Suprapubic skin (tissue), 4 donors: ENCODE measurements around the gene PLAAT2. TPM values are rescaled to one million over a fixed set of nuclear protein-coding genes. Genes with fewer than 3 reads are reported as not detected.
"Not testable (repeated sequence)": the region's sequence is repeated elsewhere in the genome, so short reads cannot be mapped to it uniquely, and the experiment has no call there.

Experiments used
- DNase-seq, 2 donors: peaks; one replicate each; pipeline ENCODE4 v3.0.0-alpha.2; 2019; ENCODE audit warnings: low spot score in 2 of 2
- H3K27ac ChIP-seq: fragments of 200-600 bp; sonication (generic); one replicate; pipeline ENCODE4 v1.5.1; 2019
- H3K27me3 ChIP-seq: fragments of 200-600 bp; sonication (generic); one replicate; pipeline ENCODE4 v1.5.1; 2019
- H3K36me3 ChIP-seq: fragments of 200-600 bp; sonication (generic); one replicate; pipeline ENCODE4 v1.5.1; 2019
- H3K4me1 ChIP-seq: fragments of 200-600 bp; sonication (generic); one replicate; pipeline ENCODE4 v1.5.1; 2019
- H3K4me3 ChIP-seq: fragments of 200-600 bp; sonication (generic); one replicate; pipeline ENCODE4 v1.5.1; 2019; ENCODE audit warnings: mild to moderate bottlenecking
- H3K9me3 ChIP-seq: fragments of 200-600 bp; sonication (generic); one replicate; pipeline ENCODE4 v1.5.1; 2019
- EP300 ChIP-seq: sonication (generic); formaldehyde crosslinking; IDR thresholded peaks from one replicate; pipeline ENCODE4 v1.6.1; 2017; ENCODE audit warnings: antibody characterized with exemption
- POLR2A ChIP-seq, 2 donors: fragments of 450-650 bp; IDR thresholded peaks; one replicate each; pipeline ENCODE4 v1.6.1; 2017; ENCODE audit warnings: antibody characterized with exemption in 2 of 2, mild to moderate bottlenecking in 2 of 2, moderate library complexity in 2 of 2
- POLR2AphosphoS5 ChIP-seq, 3 donors: sonication (generic); formaldehyde crosslinking; IDR thresholded peaks; one replicate each; pipeline ENCODE4 v1.6.1; 2017; ENCODE audit warnings: antibody characterized with exemption in 3 of 3
- WGBS: methylation state at CpG from one replicate; pipeline ENCODE4 v1.1.5; 2018; 5-methylcytosine and 5-hydroxymethylcytosine counted together
- total RNA-seq, 4 donors: library from RNA; depleted of rRNA; stranded (reverse); fragments of >200 nt; gene quantifications; one replicate each; pipeline ENCODE4 v1.1.0, GENCODE V29; 2016
- TF ChIP-seq, protein P1 (sequence below), 2 donors: fragments of 200-600 bp in 1 of 2; fragments of 450-650 bp in 1 of 2; sonication (generic) in 1 of 2; IDR thresholded peaks; one replicate each; pipeline ENCODE4 v1.5.1; 2016 to 2019; ENCODE audit warnings: antibody characterized with exemption in 2 of 2, mild to moderate bottlenecking in 1 of 2, moderate library complexity in 1 of 2

PLAAT2 gene
- total RNA-seq, 4 donors from 2014 or later, result not detected

DNA sequence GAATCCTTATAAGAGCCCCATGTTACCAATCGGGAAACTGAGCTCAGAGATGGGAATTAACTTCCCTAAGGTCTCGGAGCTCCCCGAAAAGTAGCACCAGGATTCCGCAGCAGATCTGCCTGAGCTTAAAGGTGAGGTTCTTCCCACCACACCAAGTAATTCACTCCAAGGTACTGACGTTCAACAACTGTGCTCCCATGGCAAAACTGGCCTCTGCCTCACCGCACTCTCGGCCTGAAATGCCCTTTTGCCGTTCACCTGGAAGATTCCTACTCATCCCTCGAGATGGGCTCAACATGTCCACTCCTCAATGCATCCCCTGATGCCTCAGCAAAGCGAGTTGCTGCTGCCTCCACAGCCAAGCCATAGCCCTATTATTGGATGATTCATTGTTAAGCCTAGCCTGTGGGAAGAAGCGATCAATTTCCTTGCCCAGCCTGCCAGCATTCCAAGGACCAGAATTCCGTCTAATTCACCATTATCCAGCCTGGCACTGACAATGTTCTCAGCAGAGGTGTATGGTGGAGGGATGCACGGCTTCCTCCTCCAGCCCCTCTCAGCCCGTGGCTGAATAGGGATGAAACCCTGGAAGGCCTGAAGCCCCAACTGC lies 46.9 kb upstream of the PLAAT2 start:
- no peak for TF ChIP-seq POLR2AphosphoS5 (IDR thresholded peaks at IDR 0.05)
- no peak for TF ChIP-seq POLR2A (IDR thresholded peaks at IDR 0.05)
- Histone ChIP-seq H3K4me3 (no peak overlapping the region), H3K9me3 (no peaks in the 10 kb centered on the region), H3K36me3 (no peaks in the 10 kb centered on the region), H3K27ac (peak overlapping the region; percentile 45), H3K4me1 (peaks cover 44% of the 10 kb centered on the region), H3K27me3 (no peaks in the 10 kb centered on the region)
- peak; percentile 40 to 67 for DNase-seq
- 85% methylated on average over 14 of the region's 14 CpGs for WGBS

DNA sequence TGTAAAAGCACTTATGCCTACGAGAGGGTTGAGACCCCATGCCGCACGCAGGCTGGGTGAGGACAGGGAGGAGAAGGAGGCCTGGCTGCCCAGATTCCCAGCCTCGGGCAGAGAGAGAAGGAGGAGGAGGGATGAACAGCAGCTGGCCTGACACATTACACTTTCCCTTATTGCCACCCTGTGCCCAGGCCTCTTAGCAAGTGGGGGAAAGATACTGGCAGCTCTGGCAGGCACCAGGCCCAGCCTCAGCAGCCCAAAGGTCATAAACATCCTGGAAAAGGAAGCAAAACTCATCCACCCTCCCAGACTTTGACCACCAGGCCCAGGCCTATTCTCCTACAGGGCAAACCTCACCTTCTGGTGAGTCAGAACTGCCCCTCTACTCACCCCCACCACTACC lies 46.4 kb upstream of the PLAAT2 start:
- DNase-seq, result peak; percentile 28 to 48
- Histone ChIP-seq H3K27me3 (no peaks in the 10 kb centered on the region), H3K36me3 (no peaks in the 10 kb centered on the region), H3K4me1 (peaks cover 42% of the 10 kb centered on the region), H3K27ac (no peak overlapping the region), H3K9me3 (no peaks in the 10 kb centered on the region), H3K4me3 (no peak overlapping the region)
- WGBS, result 70% methylated on average over 4 of the region's 4 CpGs
- TF ChIP-seq EP300 (no peak), POLR2A (IDR thresholded peaks at IDR 0.05) (no peak), POLR2AphosphoS5 (IDR thresholded peaks at IDR 0.05) (no peak)

DNA sequence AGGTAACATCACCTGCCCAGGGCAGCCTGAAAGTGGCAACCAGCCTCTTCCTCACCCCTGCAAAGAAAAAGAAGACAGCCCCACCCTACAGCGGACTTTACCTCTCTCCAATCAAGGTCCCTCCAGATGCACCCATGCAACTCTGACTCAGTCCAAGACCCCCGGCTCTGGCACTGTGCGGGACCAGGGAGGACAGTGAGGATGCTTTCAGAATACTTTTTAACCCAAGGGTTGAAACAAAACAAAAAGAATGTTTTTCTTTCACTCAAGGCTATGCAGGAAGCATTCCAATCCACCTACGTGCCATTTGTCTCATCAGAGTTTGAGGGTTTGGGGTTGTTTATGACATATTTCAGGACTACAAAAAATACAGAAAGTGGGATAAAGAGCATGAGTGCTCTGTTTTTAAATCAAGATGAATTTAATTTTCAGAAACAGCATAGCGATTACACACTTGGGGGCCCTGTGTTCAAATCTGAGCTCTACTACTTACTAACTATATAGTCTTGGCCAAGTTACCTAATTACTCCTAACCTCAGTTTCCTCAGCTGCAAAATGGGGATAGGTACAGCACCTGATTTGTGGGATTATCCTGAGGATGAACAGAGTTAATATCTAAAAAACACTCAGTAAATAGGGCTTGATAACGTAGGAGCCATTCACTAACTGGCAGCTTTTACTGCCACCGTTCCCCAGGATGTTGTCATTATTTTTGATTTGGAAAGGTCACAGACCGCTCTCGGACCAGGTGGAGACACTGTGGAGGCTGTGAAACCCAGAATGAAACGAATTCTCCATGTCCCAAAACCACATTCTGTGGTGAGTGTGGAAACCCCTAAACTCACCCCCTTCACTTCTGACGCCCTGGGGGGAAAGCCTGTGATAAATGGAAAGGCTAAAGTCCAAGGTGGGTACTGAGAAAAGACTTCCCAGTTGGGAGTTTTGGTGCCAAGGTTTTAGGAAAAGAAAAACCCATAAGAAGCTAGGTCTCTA lies 45.5 kb upstream of the PLAAT2 start:
- Histone ChIP-seq H3K4me3 (no peak overlapping the region), H3K9me3 (no peaks in the 10 kb centered on the region), H3K27ac (no peak overlapping the region), H3K27me3 (no peaks in the 10 kb centered on the region), H3K4me1 (peaks cover 36% of the 10 kb centered on the region), H3K36me3 (no peaks in the 10 kb centered on the region)
- WGBS, result 72% methylated on average over 11 of the region's 11 CpGs
- TF ChIP-seq POLR2A (IDR thresholded peaks at IDR 0.05) (no peak), POLR2AphosphoS5 (IDR thresholded peaks at IDR 0.05) (no peak), EP300 (no peak)
- TF ChIP-seq, protein P1, sequence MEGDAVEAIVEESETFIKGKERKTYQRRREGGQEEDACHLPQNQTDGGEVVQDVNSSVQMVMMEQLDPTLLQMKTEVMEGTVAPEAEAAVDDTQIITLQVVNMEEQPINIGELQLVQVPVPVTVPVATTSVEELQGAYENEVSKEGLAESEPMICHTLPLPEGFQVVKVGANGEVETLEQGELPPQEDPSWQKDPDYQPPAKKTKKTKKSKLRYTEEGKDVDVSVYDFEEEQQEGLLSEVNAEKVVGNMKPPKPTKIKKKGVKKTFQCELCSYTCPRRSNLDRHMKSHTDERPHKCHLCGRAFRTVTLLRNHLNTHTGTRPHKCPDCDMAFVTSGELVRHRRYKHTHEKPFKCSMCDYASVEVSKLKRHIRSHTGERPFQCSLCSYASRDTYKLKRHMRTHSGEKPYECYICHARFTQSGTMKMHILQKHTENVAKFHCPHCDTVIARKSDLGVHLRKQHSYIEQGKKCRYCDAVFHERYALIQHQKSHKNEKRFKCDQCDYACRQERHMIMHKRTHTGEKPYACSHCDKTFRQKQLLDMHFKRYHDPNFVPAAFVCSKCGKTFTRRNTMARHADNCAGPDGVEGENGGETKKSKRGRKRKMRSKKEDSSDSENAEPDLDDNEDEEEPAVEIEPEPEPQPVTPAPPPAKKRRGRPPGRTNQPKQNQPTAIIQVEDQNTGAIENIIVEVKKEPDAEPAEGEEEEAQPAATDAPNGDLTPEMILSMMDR (IDR thresholded peaks at IDR 0.05), result no peak
- peak; percentile 23 to 40 for DNase-seq

DNA sequence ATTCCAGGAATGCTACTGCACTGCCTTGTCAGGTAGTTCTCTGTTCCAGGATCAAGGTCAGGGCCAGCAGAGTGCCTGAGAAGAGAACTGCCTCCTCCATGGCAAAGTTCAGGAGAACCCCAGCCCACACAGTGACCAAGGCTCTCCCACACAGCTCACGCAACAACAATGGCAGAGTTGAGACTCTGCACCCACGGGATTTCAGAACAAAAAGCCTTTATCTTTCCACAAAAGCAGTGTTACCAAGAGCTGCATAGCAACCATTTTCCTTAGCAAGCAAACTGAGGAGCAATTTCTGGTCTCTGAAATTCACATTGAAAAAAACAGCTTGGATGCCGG lies 40.0 kb upstream of the PLAAT2 start:
- no peaks in the 10 kb centered on the region for H3K27me3 ChIP-seq
- H3K9me3 ChIP-seq, result no peaks in the 10 kb centered on the region
- H3K4me3 ChIP-seq, result no peak overlapping the region
- H3K4me1 ChIP-seq, result no peaks in the 10 kb centered on the region
- no peak for TF ChIP-seq EP300
- no peak for TF ChIP-seq POLR2AphosphoS5 (IDR thresholded peaks at IDR 0.05)
- TF ChIP-seq, protein P1 (IDR thresholded peaks at IDR 0.05), result no peak
- TF ChIP-seq POLR2A (IDR thresholded peaks at IDR 0.05), result no peak
- 59% methylated on average over 3 of the region's 3 CpGs for WGBS
- H3K36me3 ChIP-seq, result no peaks in the 10 kb centered on the region
- no peak overlapping the region for H3K27ac ChIP-seq
- peak in 1 of 2 donors; percentile 26 for DNase-seq

DNA sequence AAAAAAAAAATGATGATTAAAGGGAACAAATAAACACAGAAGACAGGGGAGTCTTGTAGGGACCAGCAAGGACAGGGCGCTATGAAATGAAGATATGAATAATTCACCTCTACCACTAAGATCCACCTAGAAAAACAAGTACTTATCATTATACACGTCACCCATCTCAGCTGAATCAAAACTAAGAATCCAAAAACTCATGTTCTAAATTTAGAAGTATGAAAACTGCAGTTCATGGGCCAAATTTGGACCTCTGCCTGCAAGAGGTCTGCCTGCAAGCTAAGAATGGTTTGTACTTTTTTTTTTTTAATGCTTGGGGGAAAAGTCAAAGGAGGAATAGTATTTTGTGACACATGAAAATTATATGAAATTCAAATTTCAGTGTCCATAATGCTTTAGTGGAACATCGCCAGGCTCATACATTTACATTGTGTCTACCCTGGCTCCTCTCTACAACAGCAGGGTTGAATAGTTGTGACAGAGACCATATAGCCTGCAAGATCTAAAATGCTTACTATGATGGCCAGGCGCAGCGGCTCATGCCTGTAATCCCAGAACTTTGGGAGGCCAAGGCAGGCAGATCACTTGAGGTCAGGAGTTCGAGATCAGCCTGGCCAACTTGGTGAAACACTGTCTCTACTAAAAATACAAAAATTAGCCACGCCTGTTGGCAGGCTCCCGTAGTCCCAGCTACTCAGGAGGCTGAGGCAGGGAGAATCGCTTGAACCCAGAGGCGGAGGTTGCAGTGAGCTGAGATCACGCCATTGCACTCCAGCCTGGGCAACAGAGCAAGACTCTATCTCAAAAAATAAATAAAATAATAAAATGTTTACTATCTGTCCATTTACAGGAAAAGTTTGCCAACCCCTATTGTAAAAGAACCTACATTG lies 39.4 kb upstream of the PLAAT2 start:
- not testable (repeated sequence) for H3K36me3 ChIP-seq, H3K4me1 ChIP-seq, H3K27ac ChIP-seq, H3K9me3 ChIP-seq, H3K4me3 ChIP-seq, H3K27me3 ChIP-seq
- 84% methylated on average over 11 of the region's 11 CpGs for WGBS
- DNase-seq, result peak in 1 of 2 donors; percentile 13

DNA sequence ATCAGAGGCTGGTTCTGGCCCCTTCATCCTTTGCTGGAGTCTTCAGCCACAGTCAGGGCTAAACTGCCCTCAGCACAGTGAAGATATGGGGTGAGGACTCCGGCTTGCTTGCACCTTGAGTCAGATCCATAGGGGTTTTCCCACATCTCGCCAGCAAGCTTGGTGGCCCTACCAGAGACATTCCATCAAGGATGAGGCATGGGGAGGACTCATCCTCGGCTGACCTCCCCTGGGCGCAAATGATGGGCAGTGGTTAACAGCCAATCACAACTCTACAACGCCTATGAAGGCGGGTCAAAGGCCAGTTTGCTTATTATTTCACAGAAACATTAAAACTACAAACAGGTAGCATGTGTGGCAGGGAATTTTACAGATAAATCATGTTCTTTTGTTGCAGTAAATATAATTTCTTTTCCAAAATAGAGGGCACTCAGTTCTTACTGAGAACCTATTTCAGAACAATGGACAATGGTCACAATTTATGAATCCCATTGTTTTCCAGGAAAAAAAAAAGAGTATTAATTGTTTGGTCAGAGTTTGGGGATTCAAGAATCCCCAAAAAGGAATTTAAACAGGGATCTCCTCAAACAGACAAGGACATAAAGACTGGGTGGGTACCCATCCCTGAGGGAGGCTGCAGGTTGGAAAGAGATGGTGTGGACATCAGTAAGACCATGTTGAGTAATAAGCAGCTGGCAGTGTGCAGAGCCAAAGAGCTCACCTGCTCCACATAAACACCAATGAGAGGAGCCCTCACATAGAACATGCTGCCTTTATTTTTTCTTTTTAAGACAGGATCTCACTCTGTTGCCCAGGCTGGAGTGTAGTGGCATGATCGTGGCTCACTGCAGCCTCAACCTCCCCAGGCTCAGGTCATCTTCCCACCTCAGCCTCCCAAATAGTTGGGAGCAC lies 36.3 kb upstream of the PLAAT2 start:
- TF ChIP-seq POLR2AphosphoS5 (IDR thresholded peaks at IDR 0.05) (no peak), EP300 (no peak), POLR2A (IDR thresholded peaks at IDR 0.05) (no peak)
- TF ChIP-seq, protein P1 (IDR thresholded peaks at IDR 0.05), result no peak
- DNase-seq, result peak in 1 of 2 donors; percentile 29
- H3K36me3 ChIP-seq, result peaks cover 3% of the 10 kb centered on the region

More for the DNA sequence above, 36.3 kb upstream of the PLAAT2 start:
- no peak overlapping the region for H3K27ac ChIP-seq
- H3K27me3 ChIP-seq, result no peaks in the 10 kb centered on the region
- no peaks in the 10 kb centered on the region for H3K9me3 ChIP-seq
- 83% methylated on average over 7 of the region's 7 CpGs for WGBS
- no peaks in the 10 kb centered on the region for H3K4me1 ChIP-seq
- no peak overlapping the region for H3K4me3 ChIP-seq
